HK-2 (cell line): ENCODE results near the gene PARVB.

Source experiments
- DNase-seq: peaks from one replicate; pipeline ENCODE4 v3.0.0-alpha.2; 2018; ENCODE audit not compliant: unreplicated experiment

PARVB gene

DNA sequence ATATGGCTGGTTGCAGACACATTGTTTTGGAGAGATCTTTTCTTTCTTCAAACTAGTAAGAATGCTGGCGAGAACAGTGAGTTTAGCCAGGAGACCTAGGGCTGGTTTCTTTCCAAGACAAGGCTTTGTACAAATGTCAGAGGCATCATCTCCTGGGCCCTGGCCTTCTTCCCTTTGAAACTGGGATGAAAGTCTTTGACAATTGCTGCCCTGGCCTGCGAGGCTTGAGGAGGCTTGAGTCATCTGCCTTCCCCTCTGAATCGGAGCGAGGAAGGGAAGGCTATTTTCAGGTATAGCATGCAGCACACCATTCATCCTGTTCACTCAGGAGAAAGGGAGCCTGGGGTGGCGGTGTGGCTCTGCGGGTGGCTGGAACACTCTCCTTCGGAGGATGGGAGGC is 135.1 kb downstream of the PARVB start:
- no peak for DNase-seq

DNA sequence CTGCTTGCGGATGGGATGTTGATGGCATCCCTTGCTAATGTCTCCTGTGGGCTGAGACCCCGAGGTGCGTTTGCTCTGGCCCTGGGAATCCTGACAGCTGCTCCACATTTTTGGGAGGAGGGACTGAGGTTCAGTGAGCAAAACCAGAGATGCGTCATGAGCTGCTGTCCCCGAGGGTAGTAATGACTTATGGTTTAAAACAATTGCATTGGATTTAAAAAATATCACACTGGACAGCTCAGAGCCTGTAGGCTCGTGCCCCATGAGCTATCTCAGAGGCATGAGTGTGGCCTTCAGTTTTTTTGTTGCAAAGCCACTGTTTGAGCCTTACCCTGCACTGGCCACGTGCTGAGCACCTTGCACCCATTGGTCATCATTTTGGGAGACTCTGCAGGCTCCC is 135.7 kb downstream of the PARVB start:
- no peak for DNase-seq

DNA sequence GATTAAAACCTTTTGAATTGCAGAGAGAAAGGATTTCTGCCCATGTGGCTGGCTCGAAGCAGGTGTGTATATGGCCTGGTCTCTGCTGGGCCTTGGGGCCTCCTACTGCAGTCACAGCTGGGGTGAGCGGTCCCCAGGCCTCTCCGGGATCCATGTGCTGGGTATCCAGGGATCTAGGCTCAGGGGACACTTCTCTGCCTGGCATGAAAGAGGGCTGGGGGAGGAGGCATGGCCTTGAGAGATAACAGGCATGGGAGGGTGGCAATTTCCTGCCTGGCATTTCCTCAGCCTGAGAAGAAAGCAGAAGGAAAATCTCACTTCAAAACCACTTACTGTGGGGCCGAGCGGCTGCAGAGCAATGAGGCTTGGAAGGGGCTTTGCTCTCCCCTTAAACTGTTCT is 136.3 kb downstream of the PARVB start:
- DNase-seq: no peak

DNA sequence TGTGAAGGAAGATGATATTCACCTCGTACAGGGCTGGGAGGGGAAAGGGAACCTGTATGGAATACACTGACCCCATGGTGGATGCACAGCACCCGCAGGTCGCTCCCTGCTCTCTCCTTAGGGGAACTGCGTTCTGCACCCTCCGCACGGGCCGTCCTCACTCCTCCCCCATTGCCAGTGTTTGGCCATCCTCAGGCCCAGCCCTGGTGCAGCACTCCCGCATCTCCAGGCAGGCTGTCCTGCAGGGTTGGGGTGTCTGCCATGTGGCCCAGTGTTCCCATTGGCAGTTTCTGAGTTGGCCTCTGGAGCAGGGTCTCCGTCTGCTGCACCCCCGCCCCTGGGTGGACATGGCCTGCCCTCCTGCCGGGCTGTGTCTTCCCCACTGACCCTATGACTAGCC is 137.6 kb downstream of the PARVB start:
- no peak for DNase-seq

DNA sequence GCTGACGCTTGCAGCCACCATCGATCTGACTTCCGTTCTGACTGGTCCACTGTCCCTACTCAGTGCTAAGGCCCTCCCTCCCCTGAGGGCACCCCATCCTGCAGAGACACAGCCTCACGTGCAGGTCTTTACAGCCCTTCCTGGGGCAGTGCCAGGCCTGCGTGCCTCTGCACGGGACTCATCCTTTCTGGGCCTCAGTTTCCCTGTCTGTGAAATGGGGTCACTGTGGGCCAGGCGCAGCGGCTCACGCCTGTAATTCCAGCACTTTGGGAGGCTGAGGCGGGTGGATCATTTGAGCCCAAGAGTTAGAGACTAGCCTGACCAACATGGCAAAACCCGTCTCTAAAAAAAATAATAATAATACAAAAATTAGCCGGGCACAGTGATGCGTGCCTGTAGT is 138.9 kb downstream of the PARVB start:
- DNase-seq: no peak

DNA sequence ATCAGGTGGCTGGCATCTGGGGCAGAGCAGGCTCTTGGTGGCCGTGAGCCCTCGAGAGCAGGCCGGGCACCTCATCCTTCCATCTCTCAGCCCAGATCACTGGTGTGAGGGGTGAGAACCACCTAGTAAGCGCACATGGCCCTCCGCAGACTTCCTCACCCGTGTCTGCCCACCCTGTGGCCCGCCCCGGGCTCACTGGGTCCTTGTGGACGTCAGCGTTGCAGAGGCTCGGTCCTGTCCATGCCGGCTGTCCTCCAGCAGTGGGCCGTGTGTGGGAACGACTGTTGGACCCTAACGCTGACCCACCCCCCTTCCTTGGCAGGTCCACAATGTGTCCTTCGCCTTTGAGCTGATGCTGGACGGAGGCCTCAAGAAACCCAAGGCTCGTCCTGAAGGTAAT is 139.4 kb downstream of the PARVB start:
- DNase-seq: no peak

DNA sequence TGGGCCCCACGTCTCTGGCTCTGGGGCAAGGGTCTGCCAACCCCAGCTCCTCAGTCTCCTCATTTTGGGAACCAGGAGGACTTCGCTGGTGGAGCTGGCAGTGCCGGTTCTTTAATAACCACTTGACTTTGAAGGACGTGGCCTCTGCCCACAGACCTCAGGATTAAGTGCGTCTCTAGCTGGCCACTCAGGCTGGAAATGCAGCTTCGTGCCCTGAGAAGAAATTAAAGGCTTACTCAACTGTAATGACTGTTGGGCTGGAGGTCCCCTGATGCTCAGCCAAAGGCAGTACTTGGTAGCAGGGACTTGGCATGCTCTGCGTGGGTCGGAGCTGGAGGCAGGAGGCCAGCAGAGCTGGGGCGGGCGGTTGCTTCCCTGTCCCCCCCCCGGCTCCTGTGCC is 139.9 kb downstream of the PARVB start:
- DNase-seq: no peak

DNA sequence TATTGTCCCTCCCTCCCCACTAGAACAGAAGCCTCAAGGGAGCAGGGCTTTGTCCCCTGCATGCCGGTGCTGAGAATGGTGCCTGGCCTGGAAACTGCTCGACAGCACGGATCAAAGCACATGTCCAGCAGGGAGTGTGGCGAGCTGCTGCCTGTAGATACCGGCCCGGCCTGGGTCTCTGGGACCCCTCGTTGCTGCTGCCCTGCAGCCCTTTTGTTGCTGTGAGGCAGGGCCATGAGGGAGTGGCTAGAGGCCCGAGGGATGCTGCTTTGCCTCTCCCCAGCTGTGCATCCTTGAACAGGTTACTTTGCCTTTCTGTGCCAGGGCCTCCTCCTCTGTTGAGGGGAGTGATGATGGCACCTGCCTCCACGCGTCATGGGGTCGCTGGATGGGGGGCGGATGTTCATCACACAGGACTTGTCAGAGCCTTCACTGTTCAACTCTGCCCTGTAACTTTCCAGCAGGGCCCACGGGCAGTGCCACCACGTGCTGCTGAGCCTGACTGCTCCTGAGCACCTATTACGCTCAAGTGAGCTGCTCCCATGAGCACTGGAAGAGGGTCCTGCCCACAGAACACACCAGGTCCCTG is 141.3 kb downstream of the PARVB start:
- no peak for DNase-seq

DNA sequence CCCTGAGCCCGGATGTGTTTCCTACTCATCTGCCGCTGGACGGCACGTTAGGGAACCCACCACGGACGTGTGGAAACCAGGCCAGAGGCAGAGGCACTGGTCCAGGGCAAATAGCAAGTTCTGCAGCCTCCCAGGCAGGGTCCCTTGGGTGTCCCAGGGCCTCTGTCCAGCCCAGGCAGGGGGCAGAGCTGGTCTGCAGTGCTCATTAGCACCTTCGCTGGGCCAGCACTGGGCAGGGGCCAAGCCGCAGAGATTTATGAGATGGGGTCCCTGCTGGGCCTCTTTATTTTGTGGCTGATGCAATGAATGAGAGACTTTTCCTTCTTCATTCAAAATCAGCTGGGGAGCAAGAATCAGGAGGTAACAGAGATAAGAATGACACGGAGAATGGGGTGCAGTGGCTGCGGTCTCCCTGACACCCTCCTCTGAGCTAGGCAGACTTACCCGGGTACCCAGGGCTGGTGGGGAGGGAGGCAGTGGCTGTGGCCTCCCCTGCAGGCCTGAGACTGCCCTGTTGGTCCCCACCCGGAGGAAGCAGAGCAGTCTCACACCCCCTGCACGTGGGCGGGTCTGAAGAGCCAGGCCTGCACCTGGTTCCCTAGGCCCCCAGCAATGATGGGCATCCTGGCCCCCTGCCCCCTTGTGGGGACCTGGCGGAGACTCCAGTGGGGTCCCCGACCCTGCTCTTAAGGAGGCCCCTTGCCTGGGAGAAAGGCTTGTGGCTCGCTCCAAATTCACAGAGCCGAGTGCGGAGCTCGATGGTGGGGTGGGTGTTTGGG is 142.6 kb downstream of the PARVB start:
- DNase-seq: no peak

DNA sequence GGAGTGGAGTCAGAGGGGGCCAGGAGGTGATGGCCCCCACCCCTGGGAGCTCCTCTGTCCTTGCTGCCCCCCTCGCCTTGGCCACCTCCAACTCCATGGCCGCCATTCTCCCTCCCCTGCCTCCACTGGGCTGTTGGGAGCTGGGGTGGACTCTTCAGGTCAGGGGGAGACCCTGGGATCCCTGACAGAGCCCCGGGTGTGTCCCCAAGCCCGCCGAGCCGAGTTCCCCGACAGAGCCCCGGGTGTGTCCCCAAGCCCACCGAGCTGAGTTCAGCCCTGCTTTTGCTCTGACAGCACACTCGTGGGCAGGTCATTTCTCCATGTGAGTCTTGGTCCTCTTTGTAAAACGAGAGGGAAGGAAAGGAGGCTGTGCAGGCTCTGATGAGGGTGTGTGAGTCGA is 143.4 kb downstream of the PARVB start:
- DNase-seq: no peak

DNA sequence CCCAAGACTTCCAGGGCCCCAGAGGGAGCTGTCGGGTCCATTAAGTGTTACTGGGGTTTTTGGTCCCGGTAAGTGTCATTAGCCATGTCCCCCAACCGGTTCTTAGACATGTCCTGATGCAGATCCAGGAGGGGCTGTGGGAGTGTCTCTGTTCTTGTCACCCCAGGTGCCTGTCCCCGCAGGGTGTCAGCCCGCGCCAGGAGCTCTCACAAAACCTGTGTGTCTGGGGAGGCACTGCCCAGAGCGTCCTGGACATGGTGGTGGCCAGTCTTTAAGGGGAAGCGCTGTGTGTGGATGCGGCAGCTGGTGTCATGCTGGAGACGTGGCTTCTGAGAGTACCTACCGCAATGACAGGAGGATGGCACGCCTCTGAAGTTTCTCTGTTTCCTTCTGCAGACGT is 144.1 kb downstream of the PARVB start:
- DNase-seq: no peak

DNA sequence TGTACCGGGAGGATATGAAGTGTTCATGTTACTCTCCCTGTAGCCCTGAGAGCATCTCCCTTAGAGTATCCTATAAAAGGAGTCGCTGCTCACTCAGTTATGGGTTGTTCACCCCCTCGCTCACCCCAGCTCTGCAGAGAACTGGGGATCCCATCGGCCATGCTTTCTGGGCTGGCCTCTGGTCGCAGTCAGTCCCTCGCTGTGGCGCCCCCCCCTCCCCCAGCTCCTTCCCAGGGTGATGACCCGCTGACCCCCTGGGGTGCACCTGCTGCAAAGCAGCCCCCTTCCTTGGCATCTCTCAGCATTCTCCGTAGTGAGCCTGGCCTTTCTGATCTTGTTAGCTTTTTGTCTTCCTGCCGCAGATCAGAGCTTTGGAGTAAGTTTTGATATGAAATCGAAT is 146.4 kb downstream of the PARVB start:
- DNase-seq: no peak

DNA sequence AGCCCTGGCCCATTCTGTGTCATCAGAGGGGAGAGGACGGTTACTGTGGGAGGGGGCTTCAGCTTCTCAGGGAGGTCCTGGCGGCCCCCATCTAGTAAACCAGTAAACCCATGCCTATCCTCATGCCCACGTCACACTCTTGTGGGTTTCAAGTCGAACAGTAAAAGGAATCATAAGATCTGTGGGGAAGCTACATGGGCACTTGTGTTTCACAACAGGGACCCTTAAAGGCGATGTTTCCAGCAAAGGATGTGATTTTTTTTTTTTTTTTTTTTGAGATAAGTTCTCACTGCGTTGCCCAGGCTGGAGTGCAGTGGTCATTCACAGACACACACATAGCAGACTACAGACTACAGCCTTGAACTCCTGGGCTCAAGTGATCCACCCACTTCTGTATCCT is 147.5 kb downstream of the PARVB start:
- DNase-seq: no peak

DNA sequence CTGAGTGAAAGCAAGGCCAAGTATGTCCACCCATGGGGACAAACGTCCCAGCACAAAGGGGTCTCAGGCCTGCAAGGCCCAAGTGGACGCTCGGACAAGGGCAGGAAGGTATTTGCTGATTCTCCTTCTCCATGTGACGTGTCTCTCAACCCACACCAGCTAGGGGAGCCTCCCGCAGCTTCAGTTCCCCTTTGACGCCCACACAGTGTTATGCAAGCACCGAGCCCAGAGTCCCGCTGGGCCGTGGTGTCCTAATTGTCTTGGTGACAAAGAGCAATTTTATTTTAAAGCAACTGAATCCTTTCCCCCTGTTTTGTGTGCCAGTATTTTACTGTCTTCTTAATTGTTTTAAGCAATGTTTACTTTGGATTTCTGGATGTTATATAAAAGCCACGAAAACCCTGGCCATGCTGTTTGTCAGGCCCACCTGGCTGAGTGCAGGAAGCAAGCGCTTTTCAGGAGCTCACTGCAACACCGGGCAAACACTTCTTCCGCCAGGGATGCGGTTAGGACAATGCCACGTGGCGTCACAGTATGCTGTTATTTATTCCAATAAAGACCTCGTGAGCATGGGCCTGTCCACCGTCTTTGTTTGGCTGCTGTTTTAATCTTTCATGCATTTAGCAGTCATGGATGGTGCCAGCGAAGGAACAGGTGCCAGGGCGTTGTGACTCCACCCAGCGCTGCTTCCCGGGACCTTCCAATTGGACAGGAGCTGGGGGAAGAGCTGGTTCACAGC is 148.4 kb downstream of the PARVB start:
- DNase-seq: no peak

DNA sequence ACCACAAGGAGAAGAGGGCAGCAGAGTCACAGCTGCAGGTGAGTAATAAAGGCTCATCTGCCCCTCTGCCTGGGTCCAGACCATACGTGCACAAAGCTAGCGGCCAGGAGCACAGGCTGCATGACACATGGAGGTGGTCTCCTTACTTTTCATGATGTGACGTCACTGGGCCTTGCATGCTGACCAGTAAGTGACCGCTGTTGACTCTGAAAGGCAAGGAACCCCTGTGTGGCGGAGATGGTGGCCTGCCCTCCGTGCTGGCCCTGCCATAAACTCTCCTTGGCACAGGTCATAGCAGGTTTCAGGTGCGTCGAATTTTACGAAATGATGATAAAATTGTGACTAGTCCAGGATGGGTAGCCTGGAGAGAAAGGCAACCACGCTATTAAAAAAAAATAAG is 149.1 kb downstream of the PARVB start:
- no peak for DNase-seq

DNA sequence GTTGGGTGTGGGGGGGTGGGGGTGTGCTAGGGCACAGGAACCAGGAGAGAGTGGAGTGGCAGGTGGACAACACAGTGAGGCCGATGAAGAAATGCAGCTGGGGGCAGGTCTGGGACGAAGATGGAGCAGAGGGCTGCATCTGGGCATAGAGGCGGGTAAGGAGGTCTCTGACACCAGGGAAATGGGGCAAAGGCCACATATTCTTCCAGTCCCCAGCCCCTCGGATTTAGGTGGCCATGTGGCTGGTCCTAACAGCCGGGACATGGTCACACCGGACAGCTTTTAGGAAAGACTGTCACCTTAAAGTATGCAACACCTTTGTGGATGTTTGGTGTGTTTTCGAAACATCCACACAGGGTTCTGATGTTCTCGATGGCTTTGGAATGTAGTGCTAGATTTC is 151.6 kb downstream of the PARVB start:
- no peak for DNase-seq

DNA sequence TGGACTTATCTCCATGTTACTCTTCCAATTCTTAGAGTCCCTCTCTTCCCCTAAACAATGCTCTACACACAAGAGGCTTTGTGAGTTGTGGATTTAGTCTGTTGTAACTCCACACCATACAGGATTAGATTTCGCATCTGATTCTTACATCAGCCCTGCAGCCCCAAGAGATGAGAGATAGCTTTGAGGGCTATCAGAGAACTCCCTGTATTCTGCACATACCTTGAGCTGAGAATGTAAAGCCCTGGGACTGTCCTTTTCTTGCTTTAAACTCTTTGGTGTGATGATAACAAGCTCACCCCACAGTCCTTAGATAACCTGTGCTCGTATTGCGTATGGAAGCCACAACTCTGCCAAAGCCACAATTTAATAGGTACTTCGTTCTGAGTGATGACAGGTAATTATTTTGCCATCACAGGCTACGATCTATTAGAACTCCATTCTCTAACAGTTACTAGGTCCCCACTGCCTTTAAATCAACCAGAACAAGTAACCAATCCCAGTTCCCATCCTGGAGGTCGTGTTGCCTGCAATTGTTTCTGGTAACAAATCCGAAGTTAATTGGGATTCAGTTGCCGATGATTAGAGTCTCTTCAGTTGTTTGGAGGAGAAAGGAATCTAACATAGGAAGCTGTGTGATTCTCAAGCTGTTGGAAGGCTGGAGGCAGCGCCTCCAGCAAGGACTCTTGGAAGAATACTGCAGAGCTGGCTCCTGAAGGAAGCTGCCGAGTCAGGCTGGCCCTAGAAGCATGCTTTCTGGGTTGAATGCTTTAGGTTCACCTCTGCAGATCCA is 155.3 kb downstream of the PARVB start:
- no peak for DNase-seq

DNA sequence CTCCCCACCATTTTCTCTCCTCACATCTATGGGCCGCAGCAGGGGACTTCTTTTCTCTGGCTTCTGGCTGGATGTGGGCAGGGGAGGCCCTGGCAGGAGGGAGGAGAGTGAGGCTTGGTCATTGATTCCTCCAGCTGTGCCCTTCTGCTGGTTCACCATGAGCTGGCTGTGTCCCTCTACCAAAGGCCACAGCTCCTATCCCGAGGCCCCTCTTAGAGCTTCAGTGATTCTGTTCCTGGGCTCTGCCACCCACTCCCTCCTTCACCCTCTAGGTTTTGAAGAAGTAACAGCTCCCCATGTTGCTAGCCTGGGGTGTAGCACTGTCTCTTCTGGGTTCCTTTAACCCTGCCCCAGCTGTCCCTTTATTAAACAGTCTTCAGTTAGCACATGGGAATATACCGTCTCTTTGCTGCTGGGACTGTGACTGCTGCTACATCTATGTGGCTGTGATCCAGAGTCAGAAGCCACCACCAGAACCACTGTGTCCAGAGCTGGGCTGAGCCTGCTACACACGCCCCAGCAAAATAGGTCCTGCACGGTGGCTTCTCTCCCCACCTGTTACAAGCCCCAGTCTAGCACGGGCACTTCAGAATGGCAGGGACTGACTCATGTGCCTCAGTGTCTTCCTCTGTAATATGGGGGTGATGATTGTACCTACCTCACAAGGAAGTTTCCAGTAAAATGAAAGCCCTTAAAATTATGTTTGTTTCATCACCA is 156.0 kb downstream of the PARVB start:
- no peak for DNase-seq

DNA sequence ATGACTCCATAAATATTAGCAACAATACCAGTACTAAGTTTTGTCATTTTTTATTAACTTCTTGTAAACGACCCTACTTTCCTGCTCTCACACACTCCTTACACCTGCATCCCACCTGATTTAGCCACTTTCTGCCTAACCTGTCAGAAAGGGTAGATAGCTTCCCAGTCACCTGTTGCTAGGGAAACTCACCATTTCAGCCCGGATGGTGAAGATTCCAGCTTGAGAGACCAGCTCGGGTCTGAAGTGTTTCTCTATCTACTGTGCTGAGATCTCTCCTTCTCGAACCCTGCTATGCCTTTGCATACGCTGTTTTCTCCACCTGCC is 156.6 kb downstream of the PARVB start, which contains the start of gene PARVG:
Gene PARVG (plus strand): TSS at position 220 of the 327 bp plus-strand sequence. CDS start 2,405 bp downstream, outside the sequence.
- no peak for DNase-seq

DNA sequence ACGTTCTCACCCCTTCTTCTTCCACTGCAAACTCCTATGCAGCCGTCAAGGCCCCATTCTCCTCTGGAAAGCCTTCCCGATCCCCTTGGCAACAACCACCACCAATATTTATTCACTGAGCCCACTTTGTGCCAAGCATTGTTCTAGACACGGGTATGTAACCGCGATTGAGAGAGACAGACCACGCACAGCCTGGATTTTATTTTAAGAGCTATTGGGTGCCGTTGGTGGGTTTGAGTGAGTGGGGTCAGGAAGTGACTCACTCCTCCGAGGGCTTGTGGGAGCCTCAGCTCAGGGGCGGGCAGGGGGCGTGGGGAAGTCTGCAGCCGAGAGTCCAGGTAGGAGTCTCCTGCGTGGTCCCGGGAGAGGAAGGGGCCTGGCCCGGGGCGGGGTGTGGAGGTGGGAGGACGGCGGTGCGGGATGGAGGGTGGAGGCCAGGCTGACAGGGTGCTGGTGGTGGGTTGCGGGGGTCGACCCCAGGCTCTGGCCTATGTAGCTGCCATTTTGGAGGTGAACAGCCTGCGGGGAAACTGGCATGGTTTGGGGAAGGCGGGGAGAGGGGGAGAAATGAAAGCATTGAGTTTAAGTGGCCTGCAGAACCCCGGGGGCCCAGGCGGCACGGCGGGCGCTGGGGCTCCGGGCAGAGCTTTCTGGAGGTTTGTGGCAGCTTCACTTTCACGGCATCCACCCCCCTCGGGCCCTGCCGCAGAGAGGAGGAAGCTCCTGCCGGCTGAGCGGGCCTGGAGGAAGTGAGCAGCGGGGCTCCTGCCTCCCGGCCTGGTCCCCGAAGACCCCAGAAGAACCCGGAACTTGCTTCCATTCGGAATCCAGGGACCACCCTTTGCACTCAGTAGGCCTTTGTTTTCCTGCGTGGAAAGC is 157.2 kb downstream of the PARVB start:
- no peak for DNase-seq
